GM19043 (cell line): ENCODE results near the gene ETS1.

Experiments used
- ATAC-seq: cut with Tn5 transposase; IDR thresholded peaks from one replicate; pipeline ENCODE4 v1.9.1; 2021; ENCODE audit warnings: low read depth; ENCODE audit not compliant: unreplicated experiment

ETS1 gene

GRCh38 chr11:128587415-128587814 lies at the start of gene ETS1:
Gene ETS1, minus strand, starts transcription at chr11:128587558. Its CDS starts 14,428 bp downstream, at chr11:128573130.
- no peak for ATAC-seq

GRCh38 chr11:128634395-128634794 lies 47.0 kb upstream of the ETS1 start:
- ATAC-seq: no peak

- no peak for ATAC-seq
Measured at GRCh38 chr11:128633384-128633965, 46.1 kb upstream of the ETS1 start.

GRCh38 chr11:128632141-128632791 lies 44.9 kb upstream of the ETS1 start:
- ATAC-seq: no peak

GRCh38 chr11:128630367-128631230 lies 43.2 kb upstream of the ETS1 start:
- ATAC-seq: peak; percentile 44

- ATAC-seq: no peak
Measured at GRCh38 chr11:128629516-128630106, 42.3 kb upstream of the ETS1 start.

GRCh38 chr11:128628686-128629085 lies 41.3 kb upstream of the ETS1 start:
- ATAC-seq: peak; percentile 28

GRCh38 chr11:128628325-128628673 lies 40.9 kb upstream of the ETS1 start:
- ATAC-seq: peak; percentile 28

GRCh38 chr11:128627666-128628324 lies 40.4 kb upstream of the ETS1 start:
- peak; percentile 37 for ATAC-seq

- no peak for ATAC-seq
Measured at GRCh38 chr11:128626913-128627665, 39.7 kb upstream of the ETS1 start.

- no peak for ATAC-seq
Measured at GRCh38 chr11:128625746-128626145, 38.4 kb upstream of the ETS1 start.

- ATAC-seq: no peak
Measured at GRCh38 chr11:128625326-128625725, 38.0 kb upstream of the ETS1 start.

- peak; percentile 30 for ATAC-seq
Measured at GRCh38 chr11:128624269-128625175, 37.2 kb upstream of the ETS1 start.

GRCh38 chr11:128623091-128623490 lies 35.7 kb upstream of the ETS1 start:
- ATAC-seq: no peak

- no peak for ATAC-seq
Measured at GRCh38 chr11:128621601-128622501, 34.5 kb upstream of the ETS1 start.

GRCh38 chr11:128620309-128621100 lies 33.1 kb upstream of the ETS1 start:
- no peak for ATAC-seq
